ENCODE results near the gene COL6A2.
"Not testable (repeated sequence)": the region's sequence is repeated elsewhere in the genome, so short reads cannot be mapped to it uniquely, and the experiment has no call there.

The COL6A2 gene

DNA sequence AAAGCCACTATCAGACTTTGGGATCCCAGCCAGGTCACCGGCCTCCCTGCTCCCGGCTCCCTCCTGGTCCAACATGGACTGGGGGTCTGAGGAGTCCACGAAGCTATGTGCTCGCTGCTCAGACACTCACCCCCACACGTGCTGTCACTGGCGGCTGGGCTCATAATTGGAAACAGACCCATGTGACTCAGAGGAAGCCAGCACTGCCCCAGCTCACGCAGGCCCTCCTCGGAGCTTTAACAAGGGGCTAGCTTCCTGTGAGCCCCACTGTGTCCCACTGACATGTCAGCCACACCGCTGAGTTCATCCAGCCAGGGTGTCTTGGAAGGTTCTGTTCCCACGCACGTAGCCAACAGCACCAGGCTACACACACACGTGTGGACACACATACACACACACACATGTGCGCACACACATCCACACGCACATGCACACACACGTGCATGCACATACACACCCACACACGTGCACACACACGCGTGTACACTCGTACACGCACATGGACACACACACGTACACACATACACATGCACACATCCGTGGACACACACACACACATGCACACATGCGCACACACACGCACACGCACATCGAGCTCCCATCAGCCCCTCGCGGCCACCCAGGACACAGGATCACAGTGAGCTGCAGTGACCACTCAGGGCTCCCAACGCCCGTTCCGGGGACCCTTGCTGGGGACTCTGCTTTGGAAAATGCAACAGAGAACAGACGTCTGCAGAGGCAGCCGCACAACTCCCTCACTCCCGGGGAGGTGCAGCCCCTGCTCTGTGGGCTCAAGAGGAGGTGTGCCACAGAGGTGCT, 18.4 kb upstream of the COL6A2 start:
- no peak for DNase-seq

DNA sequence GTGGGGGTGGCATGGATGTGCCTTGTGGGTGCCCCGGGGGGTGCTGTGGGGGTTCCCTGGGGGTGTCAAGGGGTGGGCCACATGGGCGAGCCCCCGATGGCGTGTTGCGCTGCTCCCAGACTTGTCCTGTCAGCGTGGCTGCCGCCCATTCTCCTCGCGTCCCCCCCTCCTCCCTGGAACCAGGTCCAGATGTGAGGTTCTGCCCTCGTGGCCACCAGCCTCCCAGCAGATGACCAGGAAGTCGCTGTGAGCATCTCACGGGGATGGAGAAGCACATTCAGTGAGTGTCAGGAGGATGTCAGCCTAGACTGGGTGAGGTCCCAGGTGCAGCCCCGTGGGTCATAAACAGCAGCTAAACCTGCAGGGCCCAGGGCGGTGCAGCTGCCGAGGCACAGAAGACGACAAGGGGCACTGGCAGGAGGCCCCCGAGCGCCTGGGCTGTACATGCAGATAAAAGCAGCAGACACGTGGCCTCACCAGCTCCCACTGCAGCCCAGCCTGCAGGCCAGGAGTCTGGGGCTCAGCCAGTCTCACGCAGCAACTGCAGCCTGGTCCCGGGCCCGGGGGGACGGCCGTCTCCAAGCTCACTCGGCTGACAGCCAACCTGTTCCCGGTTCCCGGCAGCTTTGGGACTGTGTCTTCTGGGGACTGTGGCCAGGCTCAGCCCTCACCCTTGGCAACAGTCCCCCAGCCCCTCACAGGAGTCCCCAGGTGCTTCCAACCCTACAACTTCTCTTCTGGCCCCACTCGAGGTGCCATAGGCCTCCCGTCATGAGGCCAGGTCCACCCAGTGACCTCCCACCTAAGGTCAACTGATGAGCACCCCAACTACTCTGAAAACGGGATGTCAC, 17.5 kb upstream of the COL6A2 start:
- no peak for DNase-seq

GRCh38 chr21:46081022-46081861, 16.7 kb upstream of the COL6A2 start:
- no peak for DNase-seq

GRCh38 chr21:46081862-46082712, 15.8 kb upstream of the COL6A2 start:
- DNase-seq: no peak

GRCh38 chr21:46082713-46082962, 15.3 kb upstream of the COL6A2 start:
- no peak for DNase-seq

GRCh38 chr21:46082963-46083790, 14.7 kb upstream of the COL6A2 start:
- DNase-seq: no peak

GRCh38 chr21:46083791-46084561, 13.9 kb upstream of the COL6A2 start:
- no peak for DNase-seq

DNA sequence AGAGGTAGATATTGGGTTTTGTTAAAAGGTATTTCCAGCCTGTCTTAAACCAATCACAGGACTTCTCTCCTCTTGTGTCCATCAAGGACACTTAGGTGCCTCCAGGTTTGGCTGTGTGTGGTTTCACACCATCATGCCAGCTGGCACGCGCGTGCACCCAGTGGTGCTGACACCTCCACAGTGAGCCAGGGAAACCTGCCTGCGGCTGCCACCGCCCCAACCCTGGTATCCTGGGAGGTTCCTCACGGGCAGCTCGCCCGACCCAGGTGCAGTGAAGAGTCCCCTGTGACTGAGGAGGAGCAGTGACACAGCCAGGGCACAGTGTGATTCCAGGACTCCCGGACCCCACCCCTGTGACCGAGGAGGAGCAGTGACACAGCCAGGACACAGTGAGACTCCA, 13.2 kb upstream of the COL6A2 start:
- DNase-seq: no peak

- not testable (repeated sequence) for DNase-seq
Measured at GRCh38 chr21:46085259-46085658, 12.7 kb upstream of the COL6A2 start.

- DNase-seq: no peak
Measured at GRCh38 chr21:46087641-46088040, 10.3 kb upstream of the COL6A2 start.

- DNase-seq: no peak
Measured at GRCh38 chr21:46088189-46088588, 9.7 kb upstream of the COL6A2 start.

GRCh38 chr21:46089285-46089684, 8.6 kb upstream of the COL6A2 start:
- no peak for DNase-seq

- no peak for DNase-seq
Measured at GRCh38 chr21:46091118-46091517, 6.8 kb upstream of the COL6A2 start.

GRCh38 chr21:46091631-46092025, 6.3 kb upstream of the COL6A2 start:
- no peak for DNase-seq

- no peak for DNase-seq
Measured at GRCh38 chr21:46092026-46092764, 5.7 kb upstream of the COL6A2 start.

DNA sequence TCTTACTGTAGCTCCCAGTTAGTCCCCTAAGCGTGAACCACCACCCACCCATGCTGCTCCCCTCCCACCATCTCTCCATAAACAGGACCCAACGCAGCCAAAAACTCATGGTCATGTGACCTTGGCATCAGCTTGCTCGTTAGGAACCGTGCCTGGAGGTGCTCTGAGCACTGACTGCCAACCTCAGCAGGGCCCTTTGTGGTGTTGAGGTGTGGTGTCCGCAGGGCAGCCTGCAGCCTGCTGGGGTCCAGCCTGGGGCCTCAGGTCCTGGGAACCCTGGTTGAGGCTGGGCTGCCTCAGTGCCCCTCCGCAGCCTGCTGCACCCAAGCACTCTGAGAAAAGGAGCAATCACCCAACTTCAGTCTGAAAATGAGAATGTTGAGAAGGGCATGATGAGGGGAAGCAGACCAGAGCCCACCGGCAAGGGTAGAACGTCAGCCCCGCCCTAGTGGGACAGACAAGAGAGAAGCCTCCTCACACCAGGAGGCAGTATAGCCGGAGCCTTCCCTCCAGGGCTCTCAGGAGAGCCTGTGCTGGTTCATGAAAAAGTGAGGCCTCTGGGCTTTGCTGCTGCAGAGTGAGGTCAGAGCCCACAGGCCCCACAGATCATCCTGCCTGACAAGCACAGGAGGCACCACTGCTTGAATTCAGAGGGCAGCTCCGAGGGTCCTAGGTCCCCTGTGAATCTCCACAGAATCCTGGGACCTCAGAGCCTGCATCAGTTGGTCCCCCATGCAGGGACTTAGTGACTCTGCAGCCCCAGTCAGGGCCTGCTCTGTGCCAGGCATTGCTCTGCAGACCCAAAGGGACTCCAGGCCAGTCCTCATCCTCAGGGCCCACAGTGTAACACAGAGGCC, 4.9 kb upstream of the COL6A2 start:
- DNase-seq: no peak

- DNase-seq: no peak
Measured at GRCh38 chr21:46093668-46094400, 4.1 kb upstream of the COL6A2 start.

DNA sequence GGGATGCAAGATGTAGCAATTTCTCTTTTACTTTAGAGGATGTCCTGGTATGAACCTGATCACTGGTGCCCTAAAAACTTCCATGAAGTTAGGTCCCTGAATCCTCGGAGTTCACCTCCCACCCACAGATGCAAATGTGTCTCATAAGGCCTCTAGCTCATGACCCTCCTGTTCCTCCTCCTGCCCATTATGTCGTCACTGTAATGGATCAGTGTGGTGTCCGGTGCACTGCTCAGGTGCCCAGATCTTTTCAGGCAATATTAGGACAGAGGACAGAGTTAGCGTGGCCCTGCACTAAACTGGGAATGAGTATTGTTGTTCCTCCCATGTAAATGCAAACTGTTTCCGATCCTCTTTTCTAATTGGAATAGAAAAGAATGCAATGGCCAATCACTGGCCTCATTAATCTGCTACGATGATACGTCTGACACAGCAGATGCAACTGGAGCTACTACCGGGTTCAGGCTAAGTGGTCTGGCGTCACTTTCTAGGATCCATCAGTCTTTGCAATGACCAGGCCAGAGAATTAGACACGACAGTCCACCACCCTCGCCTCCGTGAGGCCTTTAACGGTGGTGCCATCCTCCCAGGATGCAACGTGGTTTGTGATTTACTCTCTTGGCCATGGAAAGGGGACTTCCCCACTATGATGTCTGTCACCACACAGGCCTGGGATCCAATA, 3.4 kb upstream of the COL6A2 start:
- DNase-seq: no peak
